Testis (tissue), 3 donors: ENCODE data around the gene SPATA19. TPM values are rescaled to one million over a fixed set of nuclear protein-coding genes. Genes with fewer than 3 reads are reported as not detected.

ENCODE experiments used
- DNase-seq: peaks from one replicate; pipeline ENCODE4 v3.0.0-alpha.2; 2019
- H3K27ac ChIP-seq, 2 donors: fragments of 200-600 bp; sonication (generic); one replicate each; pipeline ENCODE4 v1.5.1; 2019
- H3K27me3 ChIP-seq: fragments of 200-600 bp; sonication (generic); one replicate; pipeline ENCODE4 v1.5.1; 2019
- H3K36me3 ChIP-seq: fragments of 200-600 bp; sonication (generic); one replicate; pipeline ENCODE4 v1.5.1; 2017; ENCODE audit warnings: low read depth; ENCODE audit errors: missing control alignments
- H3K4me1 ChIP-seq: fragments of 200-600 bp; sonication (generic); one replicate; pipeline ENCODE4 v1.5.1; 2019
- H3K4me3 ChIP-seq, 2 donors: fragments of 200-600 bp; sonication (generic); one replicate each; pipeline ENCODE4 v1.5.1; 2017 to 2019
- H3K9me3 ChIP-seq: fragments of 200-600 bp; sonication (generic); one replicate; pipeline ENCODE4 v1.5.1; 2017
- POLR2A ChIP-seq: fragments of 450-650 bp; IDR thresholded peaks from one replicate; pipeline ENCODE4 v1.6.1; 2017; ENCODE audit warnings: antibody characterized with exemption, mild to moderate bottlenecking, moderate library complexity
- WGBS, 2 donors: methylation state at CpG; one replicate each; pipeline ENCODE4 v1.1.5; 2018; 5-methylcytosine and 5-hydroxymethylcytosine counted together
- intact Hi-C: fragments of 100-400 bp; cut with DNase I; formaldehyde crosslinking; loops from one replicate; pipeline ENCODE4 v1.15.1; 2023; ENCODE audit warnings: low total_unique reads
- polyA plus RNA-seq: library from polyadenylated mRNA; stranded (reverse); fragments of 350-450 nt; fragmentation: Illumina TruSeq; extraction: RNeasy Lipid Tissue Mini Kit (QIAGEN cat#74804); gene quantifications from one replicate; pipeline ENCODE4 v1.2.3, GENCODE V29; 2014; ENCODE audit warnings: low read depth, low replicate concordance; ENCODE audit not compliant: insufficient read depth
- total RNA-seq, 2 donors: library from RNA; depleted of rRNA; stranded (reverse); fragments of >200 nt; gene quantifications; one replicate each; pipeline ENCODE4 v1.2.3, GENCODE V29; 2016
- TF ChIP-seq, protein P1 (sequence below), 3 experiments: fragments of 450-650 bp in 2 of 3; fragments of 200-600 bp in 1 of 3; sonication (generic) in 1 of 3; IDR thresholded peaks; one replicate each; pipeline ENCODE4 v1.5.1; 2016 to 2019; ENCODE audit warnings: antibody characterized with exemption in 3 of 3, mild to moderate bottlenecking in 2 of 3, moderate library complexity in 1 of 3

Gene SPATA19
- total and polyA plus RNA-seq, 3 donors from 2014 or later, result 43.4 to 154 (median 142) TPM

DNA sequence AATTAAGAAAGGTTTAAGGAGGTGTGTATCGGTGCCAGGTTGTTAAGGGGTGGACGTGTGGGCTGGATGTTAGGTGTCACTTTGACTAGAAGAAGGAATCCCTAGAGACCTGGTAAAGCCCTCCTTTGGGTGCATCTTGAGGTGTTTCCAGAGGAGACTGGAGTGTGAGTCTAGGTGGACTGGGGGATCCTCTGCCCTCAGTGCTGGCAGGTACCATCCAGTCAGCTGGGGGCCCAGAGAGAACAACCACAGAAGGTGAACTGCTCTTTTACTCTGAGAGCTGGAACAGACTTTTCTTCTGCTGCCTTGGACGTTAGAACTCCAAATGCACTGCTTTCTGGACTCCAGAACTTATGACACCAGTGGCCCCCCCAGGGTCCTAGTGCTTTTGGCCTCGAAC is 44.0 kb downstream of the SPATA19 start:
- no peaks in the 10 kb centered on the region for H3K4me1 ChIP-seq
- H3K36me3 ChIP-seq, result no peaks in the 10 kb centered on the region
- 68 to 88% methylated on average over 4 of the region's 4 CpGs for WGBS, 2 donors
- DNase-seq, result no peak
- no peaks in the 10 kb centered on the region for H3K9me3 ChIP-seq
- no peaks in the 10 kb centered on the region for H3K27me3 ChIP-seq
- intact Hi-C loops, result no loop called here
- no peak overlapping the region for H3K4me3 ChIP-seq
- no peak overlapping the region for H3K27ac ChIP-seq
- TF ChIP-seq, protein P1, sequence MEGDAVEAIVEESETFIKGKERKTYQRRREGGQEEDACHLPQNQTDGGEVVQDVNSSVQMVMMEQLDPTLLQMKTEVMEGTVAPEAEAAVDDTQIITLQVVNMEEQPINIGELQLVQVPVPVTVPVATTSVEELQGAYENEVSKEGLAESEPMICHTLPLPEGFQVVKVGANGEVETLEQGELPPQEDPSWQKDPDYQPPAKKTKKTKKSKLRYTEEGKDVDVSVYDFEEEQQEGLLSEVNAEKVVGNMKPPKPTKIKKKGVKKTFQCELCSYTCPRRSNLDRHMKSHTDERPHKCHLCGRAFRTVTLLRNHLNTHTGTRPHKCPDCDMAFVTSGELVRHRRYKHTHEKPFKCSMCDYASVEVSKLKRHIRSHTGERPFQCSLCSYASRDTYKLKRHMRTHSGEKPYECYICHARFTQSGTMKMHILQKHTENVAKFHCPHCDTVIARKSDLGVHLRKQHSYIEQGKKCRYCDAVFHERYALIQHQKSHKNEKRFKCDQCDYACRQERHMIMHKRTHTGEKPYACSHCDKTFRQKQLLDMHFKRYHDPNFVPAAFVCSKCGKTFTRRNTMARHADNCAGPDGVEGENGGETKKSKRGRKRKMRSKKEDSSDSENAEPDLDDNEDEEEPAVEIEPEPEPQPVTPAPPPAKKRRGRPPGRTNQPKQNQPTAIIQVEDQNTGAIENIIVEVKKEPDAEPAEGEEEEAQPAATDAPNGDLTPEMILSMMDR (IDR thresholded peaks at IDR 0.05), result no peak
- TF ChIP-seq POLR2A, result no peak

DNA sequence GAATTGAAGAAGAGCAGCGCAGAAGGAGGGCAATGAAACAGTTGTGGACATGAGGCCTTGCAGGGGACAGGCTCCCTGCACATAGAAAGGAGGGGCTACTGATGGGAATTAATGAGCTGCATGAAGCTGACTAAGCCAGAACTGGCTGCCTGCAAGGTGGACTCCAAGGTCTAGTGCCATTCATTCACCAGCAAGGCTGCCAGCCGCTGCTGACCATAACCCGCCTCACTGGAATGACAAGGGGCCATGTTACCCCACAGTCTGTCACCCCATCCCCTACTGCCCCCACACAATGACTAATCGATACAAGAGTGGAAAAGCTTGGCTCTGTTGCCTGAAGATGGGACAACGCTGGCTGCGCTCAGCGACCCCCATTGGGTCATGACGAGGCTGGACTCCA is 44.6 kb downstream of the SPATA19 start:
- Histone ChIP-seq H3K27me3 (no peaks in the 10 kb centered on the region), H3K4me1 (no peaks in the 10 kb centered on the region), H3K36me3 (no peaks in the 10 kb centered on the region), H3K4me3 (no peak overlapping the region), H3K9me3 (no peaks in the 10 kb centered on the region), H3K27ac (no peak overlapping the region)
- no peak for DNase-seq
- WGBS, 2 donors, result 88 to 90% methylated on average over 8 of the region's 8 CpGs
- TF ChIP-seq, protein P1 (IDR thresholded peaks at IDR 0.05), result no peak
- no peak for TF ChIP-seq POLR2A
- intact Hi-C loops, result no loop called here

DNA sequence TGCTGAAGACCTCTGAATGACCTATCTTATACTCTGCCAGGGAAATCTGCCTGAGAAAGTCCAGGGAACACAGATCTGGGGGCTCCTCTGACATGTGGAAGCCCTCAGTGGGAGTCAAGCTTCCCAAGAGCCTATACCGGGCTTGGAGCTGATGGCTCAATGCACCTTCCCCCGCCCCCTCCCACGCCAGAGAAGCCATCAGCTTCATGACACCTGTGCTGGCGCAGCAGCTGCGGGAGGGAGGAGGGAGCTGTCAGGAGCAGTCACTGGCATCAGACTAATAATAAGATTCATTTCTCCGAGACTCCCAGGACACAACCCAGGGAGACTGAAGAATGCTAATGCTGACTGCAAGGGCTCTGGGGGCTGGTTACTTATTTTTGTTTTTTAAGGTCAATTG is 47.8 kb downstream of the SPATA19 start:
- DNase-seq, result no peak
- Histone ChIP-seq H3K27me3 (no peaks in the 10 kb centered on the region), H3K4me1 (no peaks in the 10 kb centered on the region), H3K4me3 (no peak overlapping the region), H3K27ac (no peak overlapping the region), H3K9me3 (no peaks in the 10 kb centered on the region), H3K36me3 (no peaks in the 10 kb centered on the region)
- intact Hi-C loops, result no loop called here
- no peak for TF ChIP-seq POLR2A
- TF ChIP-seq, protein P1 (IDR thresholded peaks at IDR 0.05), result no peak
- 44 to 49% methylated on average over 2 to 6 of the region's 6 CpGs for WGBS, 2 donors

DNA sequence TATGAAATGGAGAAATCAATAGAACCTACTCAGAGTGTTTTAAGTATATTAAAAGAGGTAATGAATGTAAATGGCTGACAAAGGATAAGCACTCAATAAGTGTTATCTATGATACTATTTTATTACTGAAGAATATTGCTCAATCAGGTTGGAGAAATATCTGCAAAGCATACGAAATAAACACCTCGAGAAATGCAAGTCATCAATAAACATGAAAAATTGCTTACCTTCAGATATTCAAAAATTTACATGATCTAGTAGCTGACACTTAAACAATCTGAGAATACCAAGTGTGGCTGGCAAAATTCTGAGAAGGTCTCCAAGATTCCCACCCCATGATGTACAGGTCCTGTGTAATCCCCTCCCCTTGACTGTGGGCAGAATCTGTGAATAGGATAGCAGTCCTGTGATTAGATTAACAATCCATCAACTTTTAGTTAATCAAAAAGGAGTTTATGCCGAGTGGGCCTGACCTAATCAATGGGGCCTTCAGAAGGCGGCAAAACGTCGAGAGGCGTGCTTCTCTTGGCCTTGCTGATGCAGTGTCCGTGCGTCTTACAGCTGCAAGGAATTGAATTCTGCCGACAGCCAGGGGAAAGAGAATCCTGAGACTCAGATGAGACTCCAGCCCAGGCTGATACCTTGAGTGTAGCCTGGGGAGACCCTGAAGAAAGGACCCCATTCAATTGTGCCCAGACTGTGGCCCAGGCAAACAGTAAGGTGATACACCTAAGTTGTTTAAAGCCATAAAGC is 49.1 kb downstream of the SPATA19 start:
- Histone ChIP-seq H3K36me3 (no peaks in the 10 kb centered on the region), H3K27me3 (no peaks in the 10 kb centered on the region), H3K9me3 (no peaks in the 10 kb centered on the region), H3K4me3 (no peak overlapping the region), H3K27ac (no peak overlapping the region), H3K4me1 (no peaks in the 10 kb centered on the region)
- 91 to 93% methylated on average over 10 of the region's 10 CpGs for WGBS, 2 donors
- TF ChIP-seq, protein P1 (IDR thresholded peaks at IDR 0.05), result no peak
- TF ChIP-seq POLR2A, result no peak
- intact Hi-C loops, result no loop called here
- DNase-seq, result no peak

DNA sequence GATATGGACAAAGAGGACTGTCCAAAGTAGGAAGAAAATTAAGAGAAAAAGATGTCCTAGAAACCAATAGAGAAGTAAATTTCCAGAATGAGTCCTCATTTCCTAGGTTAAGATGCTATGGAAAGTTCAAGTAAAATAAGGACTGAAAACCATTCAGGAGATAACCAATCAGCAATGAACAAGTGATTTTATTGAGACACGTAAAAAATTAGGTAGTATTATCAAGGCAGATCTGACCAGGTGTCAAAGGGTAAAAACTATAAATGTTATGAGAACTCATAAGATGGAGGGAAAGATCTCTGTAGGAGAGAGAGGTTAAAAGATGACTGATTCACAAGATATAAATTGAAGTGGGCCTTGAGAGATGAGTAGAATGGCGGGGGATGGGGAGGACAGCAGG is 50.2 kb downstream of the SPATA19 start:
- 88 to 93% methylated on average over 2 of the region's 2 CpGs for WGBS, 2 donors
- H3K4me3 ChIP-seq, result no peak overlapping the region
- DNase-seq, result no peak
- intact Hi-C loops, result no loop called here
- no peaks in the 10 kb centered on the region for H3K27me3 ChIP-seq
- H3K9me3 ChIP-seq, result no peaks in the 10 kb centered on the region
- H3K27ac ChIP-seq, result no peak overlapping the region
- no peaks in the 10 kb centered on the region for H3K4me1 ChIP-seq
- H3K36me3 ChIP-seq, result no peaks in the 10 kb centered on the region
- TF ChIP-seq, protein P1 (IDR thresholded peaks at IDR 0.05), result no peak
- no peak for TF ChIP-seq POLR2A
